ENCODE results near the gene SMC3. TPM values are rescaled to one million over a fixed set of nuclear protein-coding genes. Genes with fewer than 3 reads are reported as not detected.

The SMC3 gene
- polyA plus RNA-seq, 2 of the 4 experiments (the other 2 are of a cell fraction) = 59.5 to 60.5 TPM

DNA sequence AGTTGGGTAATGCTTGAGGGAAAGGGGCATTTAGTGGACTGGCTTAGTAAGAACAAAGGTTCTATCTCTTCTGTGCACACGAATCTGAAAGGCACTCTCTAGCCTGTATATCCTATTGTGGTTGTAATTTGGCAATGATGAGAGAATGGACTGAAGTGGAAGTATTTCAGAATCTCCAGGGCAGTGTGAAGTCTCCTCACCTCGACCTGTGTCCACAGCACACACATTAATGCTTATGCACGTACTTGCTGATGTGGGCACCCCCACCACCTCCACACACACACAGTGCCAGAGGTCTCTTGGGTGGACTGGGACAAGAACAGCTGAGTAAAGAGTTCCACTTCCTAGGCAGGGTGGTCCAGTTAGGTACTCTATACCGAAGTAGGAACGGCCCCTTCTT lies 6.9 kb downstream of the SMC3 start:
- FAIRE-seq (no peak), ATAC-seq (peak in 1 of 2 experiments; percentile 48; a peak in 3 of 6 replicates), DNase-seq (ENCODE audit: low read depth in 1 of 2, low spot score in 1 of 2) (no peak)
- Histone ChIP-seq H3K4me3 (no peak overlapping the region), H3K4me2 (no peak overlapping the region), H3K9me3 (no peaks in the 10 kb centered on the region), H3K27ac (no peak overlapping the region), H3K4me1 (peaks cover 46% of the 10 kb centered on the region)
- 86% methylated on average over 5 of the region's 5 CpGs for WGBS (ENCODE audit: missing lambda C conversion rate)
- ChIA-PET POLR2A (no interaction called here), CTCF (interaction anchor here (0.9 kb wide), 1 partner anchor 98 kb away, joined by 3 read pairs; no protein-coding TSS in a partner anchor)
- TF ChIP-seq NPAS2 (CRISPR knock-in tag; IDR thresholded peaks at IDR 0.05; ENCODE audit: borderline replicate concordance) (no peak), EP300 (IDR thresholded peaks at IDR 0.05) (no peak), EHF (CRISPR knock-in tag; IDR thresholded peaks at IDR 0.05) (no peak), PBX3 (IDR thresholded peaks at IDR 0.05) (no peak), HOXB5 (CRISPR knock-in tag; IDR thresholded peaks at IDR 0.05) (no peak), RAD21 (conservative IDR thresholded peaks at IDR 0.05 in 1 of 2, IDR thresholded peaks at IDR 0.05 in 1 of 2) (no peak), KDM5A (IDR thresholded peaks at IDR 0.05) (no peak), HMGXB4 (CRISPR knock-in tag; IDR thresholded peaks at IDR 0.05; ENCODE audit: borderline replicate concordance) (no peak), ATOH8 (CRISPR knock-in tag; IDR thresholded peaks at IDR 0.05; ENCODE audit: low read depth) (no peak), CTCF (IDR thresholded peaks at IDR 0.05) (no peak), MAFK (IDR thresholded peaks at IDR 0.05; ENCODE audit: partially characterized antibody) (no peak), SREBF2 (IDR thresholded peaks at IDR 0.05) (no peak), TP53 (CRISPR knock-in tag; IDR thresholded peaks at IDR 0.05) (no peak)
- TF ChIP-seq, protein P1, sequence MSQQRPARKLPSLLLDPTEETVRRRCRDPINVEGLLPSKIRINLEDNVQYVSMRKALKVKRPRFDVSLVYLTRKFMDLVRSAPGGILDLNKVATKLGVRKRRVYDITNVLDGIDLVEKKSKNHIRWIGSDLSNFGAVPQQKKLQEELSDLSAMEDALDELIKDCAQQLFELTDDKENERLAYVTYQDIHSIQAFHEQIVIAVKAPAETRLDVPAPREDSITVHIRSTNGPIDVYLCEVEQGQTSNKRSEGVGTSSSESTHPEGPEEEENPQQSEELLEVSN (IDR thresholded peaks at IDR 0.05; ENCODE audit: borderline replicate concordance, low read depth) = no peak

DNA sequence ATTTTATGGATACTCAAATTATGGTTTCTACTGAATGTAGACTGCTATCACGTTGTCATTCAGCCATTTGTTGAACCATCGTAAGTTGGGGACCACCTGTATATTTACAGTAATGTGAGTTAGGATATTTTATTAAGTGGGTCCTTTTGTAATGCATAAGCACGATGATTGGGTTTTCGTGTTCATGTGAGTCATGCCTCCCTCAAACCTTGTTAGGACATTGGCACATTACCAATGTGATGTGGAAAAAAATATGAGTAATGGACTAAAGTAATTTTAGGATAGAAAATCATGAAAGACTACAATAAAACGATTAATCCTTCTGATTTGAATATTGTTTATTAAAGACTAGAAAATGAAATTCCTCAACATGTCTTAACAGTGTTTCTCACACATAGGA lies 8.7 kb downstream of the SMC3 start:
- WGBS (ENCODE audit: missing lambda C conversion rate) = 63% methylated on average over 5 of the region's 5 CpGs
- no peak for DNase-seq (ENCODE audit: low read depth in 1 of 2, low spot score in 1 of 2)
- POLR2A ChIA-PET = no interaction called here

More for the DNA sequence above, 8.7 kb downstream of the SMC3 start:
- ATAC-seq (no peak), FAIRE-seq (no peak)
- no peak overlapping the region for H3K4me3 ChIP-seq
- peaks cover 30% of the 10 kb centered on the region for H3K4me1 ChIP-seq
- H3K27ac ChIP-seq = no peak overlapping the region
- peak overlapping the region; percentile 11; the same call in 1 of the 3 replicates for H3K4me2 ChIP-seq
- no peaks in the 10 kb centered on the region for H3K9me3 ChIP-seq
- no peak for TF ChIP-seq ZC3H11A (IDR thresholded peaks at IDR 0.05)
- TF ChIP-seq HDAC2 (IDR thresholded peaks at IDR 0.05) = no peak
- TF ChIP-seq POLR2A (IDR thresholded peaks at IDR 0.05; ENCODE audit: low read length) = no peak
- TF ChIP-seq GATA3 (IDR thresholded peaks at IDR 0.05; ENCODE audit: borderline replicate concordance) = no peak
- no peak for TF ChIP-seq TFCP2L1 (CRISPR knock-in tag; IDR thresholded peaks at IDR 0.05)
- no peak for TF ChIP-seq HOXB13 (CRISPR knock-in tag; IDR thresholded peaks at IDR 0.05; ENCODE audit: low read depth)
- TF ChIP-seq POLR2AphosphoS2 (conservative IDR thresholded peaks at IDR 0.05; ENCODE audit: low read length) = no peak
- TF ChIP-seq PBX3 (IDR thresholded peaks at IDR 0.05) = no peak
- no peak for TF ChIP-seq CHD2 (IDR thresholded peaks at IDR 0.05; ENCODE audit: low read length, partially characterized antibody)
- CTCF ChIA-PET = interaction anchor here (1.2 kb wide), 1 partner anchor 9 kb away, joined by 3 read pairs; the partner anchor contains the start of gene SMC3
